ENCODE measurements around the gene SF1. TPM values are rescaled to one million over a fixed set of nuclear protein-coding genes. Genes with fewer than 3 reads are reported as not detected.
"Not testable (repeated sequence)": the region's sequence is repeated elsewhere in the genome, so short reads cannot be mapped to it uniquely, and the experiment has no call there.

The SF1 gene
- total and polyA plus RNA-seq, 2 experiments from 2014 or later, result 138 to 163 TPM

DNA sequence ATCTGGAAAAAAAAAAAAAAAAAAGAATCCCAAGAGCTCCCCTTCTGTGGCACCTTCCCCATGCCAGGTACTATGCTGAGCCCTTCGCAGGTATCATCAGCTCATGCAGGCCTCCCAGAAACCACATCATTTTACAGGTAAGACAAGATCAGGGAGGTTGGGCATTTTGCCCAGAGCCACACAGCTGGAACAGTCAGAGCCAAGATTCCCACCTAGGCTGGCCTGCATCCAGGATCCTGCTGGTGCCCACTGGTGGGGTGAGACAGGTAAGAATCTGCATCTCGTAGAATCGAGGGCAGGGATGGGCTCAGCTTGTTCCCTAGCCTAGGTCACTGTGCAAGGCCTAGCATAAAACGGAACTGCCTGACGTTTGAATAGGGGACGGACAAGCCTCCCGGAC lies 47.7 kb upstream of the SF1 start:
- H3K9me3 ChIP-seq (ENCODE audit: low read depth), result no peaks in the 10 kb centered on the region
- H3K79me2 ChIP-seq, result no peaks in the 10 kb centered on the region
- 91% methylated on average over 7 of the region's 7 CpGs for WGBS (ENCODE audit: low lambda C conversion rate, missing lambda C conversion rate)
- H3K4me2 ChIP-seq, result no peak overlapping the region
- DNase-seq (ENCODE audit: low spot score), result no peak
- H3K4me3 ChIP-seq, result no peak overlapping the region
- H3K4me1 ChIP-seq (ENCODE audit: insufficient read depth), result no peaks in the 10 kb centered on the region
- no peak for TF ChIP-seq EZH2phosphoT487 (IDR thresholded peaks at IDR 0.05; ENCODE audit: low read depth, severe bottlenecking, unreplicated experiment)
- no peak for TF ChIP-seq EZH2 (IDR thresholded peaks at IDR 0.05; ENCODE audit: borderline replicate concordance)
- TF ChIP-seq, protein P1, sequence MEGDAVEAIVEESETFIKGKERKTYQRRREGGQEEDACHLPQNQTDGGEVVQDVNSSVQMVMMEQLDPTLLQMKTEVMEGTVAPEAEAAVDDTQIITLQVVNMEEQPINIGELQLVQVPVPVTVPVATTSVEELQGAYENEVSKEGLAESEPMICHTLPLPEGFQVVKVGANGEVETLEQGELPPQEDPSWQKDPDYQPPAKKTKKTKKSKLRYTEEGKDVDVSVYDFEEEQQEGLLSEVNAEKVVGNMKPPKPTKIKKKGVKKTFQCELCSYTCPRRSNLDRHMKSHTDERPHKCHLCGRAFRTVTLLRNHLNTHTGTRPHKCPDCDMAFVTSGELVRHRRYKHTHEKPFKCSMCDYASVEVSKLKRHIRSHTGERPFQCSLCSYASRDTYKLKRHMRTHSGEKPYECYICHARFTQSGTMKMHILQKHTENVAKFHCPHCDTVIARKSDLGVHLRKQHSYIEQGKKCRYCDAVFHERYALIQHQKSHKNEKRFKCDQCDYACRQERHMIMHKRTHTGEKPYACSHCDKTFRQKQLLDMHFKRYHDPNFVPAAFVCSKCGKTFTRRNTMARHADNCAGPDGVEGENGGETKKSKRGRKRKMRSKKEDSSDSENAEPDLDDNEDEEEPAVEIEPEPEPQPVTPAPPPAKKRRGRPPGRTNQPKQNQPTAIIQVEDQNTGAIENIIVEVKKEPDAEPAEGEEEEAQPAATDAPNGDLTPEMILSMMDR (IDR thresholded peaks at IDR 0.05; ENCODE audit: poor library complexity), result no peak
- no peaks in the 10 kb centered on the region for H4K20me1 ChIP-seq (ENCODE audit: insufficient read depth, poor library complexity, severe bottlenecking)
- H3K9me2 ChIP-seq (replicated peaks; ENCODE audit: insufficient read depth), result no peaks in the 10 kb centered on the region
- H3K27ac ChIP-seq, result no peak overlapping the region
- no peaks in the 10 kb centered on the region for H3K27me3 ChIP-seq
- no peak overlapping the region for H2AFZ ChIP-seq
- H3K36me3 ChIP-seq (replicated peaks; ENCODE audit: insufficient read depth, low read depth), result no peaks in the 10 kb centered on the region

DNA sequence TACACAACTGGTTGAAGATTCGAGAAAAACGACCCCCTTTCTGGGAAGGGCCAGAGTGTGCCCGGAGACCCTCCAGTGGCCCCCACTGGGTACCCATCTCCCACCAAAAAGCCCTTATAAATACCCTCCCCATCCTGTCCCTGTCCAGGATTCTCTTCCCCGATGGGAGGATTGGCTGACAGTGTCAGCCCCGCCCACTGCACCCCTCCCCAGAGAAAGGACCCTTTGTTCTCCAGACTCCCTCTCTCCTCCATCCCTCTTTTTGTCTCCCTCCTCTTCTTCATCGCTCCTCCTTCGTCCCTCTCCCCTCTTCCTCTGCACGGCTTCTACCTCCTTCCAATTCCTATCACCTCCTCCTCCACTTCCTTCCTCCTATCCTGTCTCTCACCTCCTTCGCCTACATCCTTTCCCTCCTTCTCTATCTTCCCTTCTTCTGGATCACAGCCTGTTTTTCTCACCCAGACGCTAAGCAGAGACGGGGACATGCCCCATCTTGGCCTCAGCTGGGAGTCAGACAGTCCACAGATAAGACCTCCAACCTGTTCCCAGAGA lies 45.3 kb upstream of the SF1 start:
- no peaks in the 10 kb centered on the region for H3K9me3 ChIP-seq (ENCODE audit: low read depth)
- no peaks in the 10 kb centered on the region for H4K20me1 ChIP-seq (ENCODE audit: insufficient read depth, poor library complexity, severe bottlenecking)
- no peak overlapping the region for H2AFZ ChIP-seq
- H3K79me2 ChIP-seq, result no peaks in the 10 kb centered on the region
- H3K36me3 ChIP-seq (replicated peaks; ENCODE audit: insufficient read depth, low read depth), result no peaks in the 10 kb centered on the region
- no peaks in the 10 kb centered on the region for H3K4me1 ChIP-seq (ENCODE audit: insufficient read depth)
- WGBS (ENCODE audit: low lambda C conversion rate, missing lambda C conversion rate), result 93% methylated on average over 11 of the region's 11 CpGs
- H3K4me3 ChIP-seq, result no peak overlapping the region
- TF ChIP-seq EZH2 (IDR thresholded peaks at IDR 0.05; ENCODE audit: borderline replicate concordance), result no peak
- TF ChIP-seq, protein P1 (IDR thresholded peaks at IDR 0.05; ENCODE audit: poor library complexity), result no peak
- no peak for TF ChIP-seq EZH2phosphoT487 (IDR thresholded peaks at IDR 0.05; ENCODE audit: low read depth, severe bottlenecking, unreplicated experiment)
- H3K27ac ChIP-seq, result no peak overlapping the region
- no peak overlapping the region for H3K4me2 ChIP-seq
- H3K27me3 ChIP-seq, result no peaks in the 10 kb centered on the region
- H3K9me2 ChIP-seq (replicated peaks; ENCODE audit: insufficient read depth), result no peaks in the 10 kb centered on the region
- DNase-seq (ENCODE audit: low spot score), result no peak

DNA sequence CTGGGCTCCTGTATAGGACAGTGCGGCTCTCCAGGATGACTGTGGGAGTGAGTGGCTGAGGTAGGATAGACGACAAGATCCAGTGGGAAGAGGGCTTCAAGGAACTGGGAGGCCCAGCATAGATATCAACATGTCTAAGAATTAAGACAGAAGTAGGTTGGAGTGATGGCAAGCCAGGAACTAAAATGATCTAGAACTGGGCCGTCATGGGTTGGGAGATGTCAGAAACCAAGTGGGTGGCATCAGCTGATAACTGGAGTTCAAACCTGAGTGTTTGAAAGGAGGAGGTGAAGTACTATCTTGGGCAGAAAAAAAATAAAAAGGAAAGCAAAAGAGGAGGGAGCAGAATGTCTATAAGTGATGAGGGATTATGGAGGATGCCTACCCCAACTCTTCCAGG lies 39.1 kb upstream of the SF1 start:
- Histone ChIP-seq H3K36me3 (replicated peaks; ENCODE audit: insufficient read depth, low read depth) (no peaks in the 10 kb centered on the region), H3K4me3 (no peak overlapping the region), H3K4me2 (no peak overlapping the region), H3K9me3 (ENCODE audit: low read depth) (no peaks in the 10 kb centered on the region), H3K4me1 (ENCODE audit: insufficient read depth) (peaks cover 3% of the 10 kb centered on the region), H3K79me2 (no peaks in the 10 kb centered on the region), H3K9me2 (replicated peaks; ENCODE audit: insufficient read depth) (no peaks in the 10 kb centered on the region), H2AFZ (no peak overlapping the region), H3K27me3 (no peaks in the 10 kb centered on the region), H3K27ac (no peak overlapping the region), H4K20me1 (ENCODE audit: insufficient read depth, poor library complexity, severe bottlenecking) (no peaks in the 10 kb centered on the region)
- 100% methylated on average over 3 of the region's 3 CpGs for WGBS (ENCODE audit: low lambda C conversion rate, missing lambda C conversion rate)
- DNase-seq (ENCODE audit: low spot score), result no peak
- TF ChIP-seq EZH2phosphoT487 (IDR thresholded peaks at IDR 0.05; ENCODE audit: low read depth, severe bottlenecking, unreplicated experiment), result no peak
- TF ChIP-seq, protein P1 (IDR thresholded peaks at IDR 0.05; ENCODE audit: poor library complexity), result no peak
- TF ChIP-seq EZH2 (IDR thresholded peaks at IDR 0.05; ENCODE audit: borderline replicate concordance), result no peak

DNA sequence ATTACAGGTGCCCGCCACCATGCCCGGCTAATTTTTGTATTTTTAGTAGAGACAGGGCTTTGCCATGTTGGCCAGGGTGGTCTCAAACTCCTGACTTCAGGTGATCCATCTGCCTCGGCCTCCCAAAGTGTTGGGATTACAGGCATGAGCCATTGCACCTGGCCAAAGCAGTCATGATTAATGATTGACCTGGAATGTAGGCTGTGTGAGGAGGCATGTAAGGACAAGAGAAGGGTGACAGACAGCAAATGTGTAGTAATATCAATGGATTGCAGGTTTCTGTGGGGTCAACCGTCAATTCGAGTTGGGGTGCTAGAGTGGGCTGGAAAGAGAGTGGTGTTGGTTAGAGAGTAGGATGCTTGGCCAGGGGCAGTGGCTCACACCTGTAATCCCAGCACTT lies 37.1 kb upstream of the SF1 start:
- not testable (repeated sequence) for H3K79me2 ChIP-seq; H3K4me1 ChIP-seq (ENCODE audit: insufficient read depth); H3K4me3 ChIP-seq; H3K9me2 ChIP-seq (replicated peaks; ENCODE audit: insufficient read depth); H3K4me2 ChIP-seq; H2AFZ ChIP-seq; H3K9me3 ChIP-seq (ENCODE audit: low read depth); H3K27ac ChIP-seq; H4K20me1 ChIP-seq (ENCODE audit: insufficient read depth, poor library complexity, severe bottlenecking); H3K27me3 ChIP-seq; DNase-seq (ENCODE audit: low spot score); H3K36me3 ChIP-seq (replicated peaks; ENCODE audit: insufficient read depth, low read depth)
- 83% methylated on average over 5 of the region's 5 CpGs for WGBS (ENCODE audit: low lambda C conversion rate, missing lambda C conversion rate)
